Loucy (cell line): ENCODE data around the gene TLK1.

Experiments used
- H2AFZ ChIP-seq: fragments of 200-600 bp; sonication (generic); 2 replicates; pipeline ENCODE4 v1.6.0; 2016; ENCODE audit warnings: antibody characterized with exemption, mild to moderate bottlenecking, low read length, moderate library complexity
- H3F3A ChIP-seq: fragments of 200-600 bp; 2 replicates; pipeline ENCODE4 v1.6.0; 2016; ENCODE audit warnings: antibody characterized with exemption, low read depth, mild to moderate bottlenecking
- H3K27me3 ChIP-seq: fragments of 200-600 bp; sonication (generic); 2 replicates; pipeline ENCODE4 v1.6.1; 2014; ENCODE audit warnings: low read length, mild to moderate bottlenecking; ENCODE audit not compliant: insufficient read depth, poor library complexity, severe bottlenecking
- H3K36me3 ChIP-seq: fragments of 200-600 bp; sonication (generic); 2 replicates; pipeline ENCODE4 v1.6.1; 2016; ENCODE audit warnings: low read length; ENCODE audit not compliant: insufficient read depth
- H3K4me1 ChIP-seq: fragments of 200-600 bp; sonication (generic); 2 replicates; pipeline ENCODE4 v1.5.1; 2014; ENCODE audit warnings: low read length, mild to moderate bottlenecking; ENCODE audit not compliant: insufficient read depth, poor library complexity, severe bottlenecking
- H3K4me2 ChIP-seq: fragments of 200-600 bp; sonication (generic); 2 replicates; pipeline ENCODE4 v1.6.0; 2014; ENCODE audit warnings: antibody characterized with exemption, low read length, low read depth, mild to moderate bottlenecking; ENCODE audit not compliant: poor library complexity, severe bottlenecking
- H3K4me3 ChIP-seq: fragments of 200-600 bp; sonication (generic); 2 replicates; pipeline ENCODE4 v1.5.1; 2014; ENCODE audit warnings: low read length, mild to moderate bottlenecking, mixed read lengths; ENCODE audit not compliant: poor library complexity, severe bottlenecking
- H3K79me2 ChIP-seq: fragments of 200-600 bp; sonication (generic); 2 replicates; pipeline ENCODE4 v1.6.1; 2014; ENCODE audit warnings: low read length; ENCODE audit not compliant: insufficient read depth
- H3K9ac ChIP-seq: fragments of 200-600 bp; sonication (generic); 2 replicates; pipeline ENCODE4 v1.6.0; 2014; ENCODE audit warnings: mild to moderate bottlenecking, low read depth, low read length, moderate library complexity; ENCODE audit not compliant: poor library complexity, severe bottlenecking
- H3K9me2 ChIP-seq: fragments of 200-600 bp; sonication (generic); replicated peaks from 2 replicates; pipeline ENCODE4 v1.6.1; 2016; ENCODE audit warnings: low read depth, low read length, mixed read lengths
- H3K9me3 ChIP-seq: fragments of 200-600 bp; sonication (generic); 2 replicates; pipeline ENCODE4 v1.6.1; 2014; ENCODE audit warnings: mild to moderate bottlenecking, antibody characterized with exemption, low read length, low read depth; ENCODE audit not compliant: insufficient read depth
- H4K20me1 ChIP-seq: fragments of 200-600 bp; sonication (generic); 2 replicates; pipeline ENCODE4 v1.6.0; 2014; ENCODE audit warnings: antibody characterized with exemption, low read length, mild to moderate bottlenecking; ENCODE audit not compliant: insufficient read depth, poor library complexity, severe bottlenecking
- CTCF ChIP-seq: fragments of 200-600 bp; sonication (generic); conservative IDR thresholded peaks from 2 replicates; pipeline ENCODE4 v1.5.1; 2014; ENCODE audit warnings: mild to moderate bottlenecking, antibody characterized with exemption, low read length
- EZH2phosphoT487 ChIP-seq: fragments of 200-600 bp; IDR thresholded peaks from 2 replicates; pipeline ENCODE4 v1.6.1; 2018; ENCODE audit warnings: antibody characterized with exemption, mild to moderate bottlenecking, moderate library complexity, borderline replicate concordance

Gene TLK1

DNA sequence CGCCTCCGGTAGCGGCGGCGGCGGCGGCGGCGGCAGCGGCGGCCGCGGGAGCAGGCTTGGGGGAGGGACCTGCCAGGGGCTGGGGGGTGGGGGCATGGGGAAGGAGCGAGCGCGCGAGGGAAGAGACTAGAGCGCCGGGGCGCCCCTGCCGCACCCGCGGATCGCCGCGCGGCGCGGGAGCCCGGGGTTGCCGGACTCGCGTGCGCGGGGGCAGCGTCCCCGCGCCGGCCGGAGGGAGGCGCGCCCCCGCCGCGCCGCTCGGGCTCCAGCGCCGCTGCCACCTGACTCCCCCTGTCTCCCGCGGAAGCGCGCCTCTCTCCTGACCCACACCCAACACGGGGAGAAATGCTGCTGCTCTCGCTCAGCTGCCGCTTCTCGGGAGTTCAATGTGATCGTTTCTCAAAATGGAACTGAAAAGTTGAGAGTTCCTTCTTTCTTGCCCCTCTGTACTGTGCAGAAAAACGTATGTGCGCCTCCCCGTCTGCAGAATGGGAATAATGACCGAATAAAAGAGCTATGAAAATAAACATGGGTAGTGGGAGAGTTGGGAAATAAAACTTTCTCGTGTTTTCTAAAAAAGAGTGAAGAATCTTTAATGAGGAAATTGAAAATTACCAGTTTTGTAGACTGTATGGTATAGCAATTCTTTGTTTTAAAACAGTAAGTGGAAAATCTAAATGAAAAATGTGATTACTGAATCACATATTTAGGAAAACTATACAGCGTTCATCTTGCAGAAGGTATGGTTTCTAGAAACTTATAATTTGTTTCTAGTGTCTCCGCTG, 455 bp upstream of the TLK1 start:
- H3K9me3 ChIP-seq: no peaks in the 10 kb centered on the region
- H3K36me3 ChIP-seq: no peaks in the 10 kb centered on the region
- H3K4me1 ChIP-seq: peaks cover 53% of the 10 kb centered on the region
- TF ChIP-seq CTCF (no peak), EZH2phosphoT487 (no peak)
- H3K9ac ChIP-seq: peak overlapping the region; percentile 98
- H3K4me2 ChIP-seq: peak overlapping the region; percentile 97
- H3K79me2 ChIP-seq: peaks cover 50% of the 10 kb centered on the region
- H3F3A ChIP-seq: peaks cover 18% of the 10 kb centered on the region; the same call in 1 of the 2 replicates
- H2AFZ ChIP-seq: peak overlapping the region; percentile 91
- H4K20me1 ChIP-seq: peaks cover 36% of the 10 kb centered on the region
- H3K4me3 ChIP-seq: peak overlapping the region; percentile 88
- no peaks in the 10 kb centered on the region for H3K9me2 ChIP-seq
- no peaks in the 10 kb centered on the region for H3K27me3 ChIP-seq

GRCh38 chr2:171159372-171160118, 1.1 kb downstream of the TLK1 start:
- Histone ChIP-seq H4K20me1 (peaks cover 52% of the 10 kb centered on the region), H3K4me1 (peaks cover 68% of the 10 kb centered on the region), H3K9ac (peak overlapping the region; percentile 98), H3K9me3 (no peaks in the 10 kb centered on the region), H3K79me2 (peaks cover 66% of the 10 kb centered on the region), H3F3A (peaks cover 18% of the 10 kb centered on the region; the same call in 1 of the 2 replicates), H3K36me3 (no peaks in the 10 kb centered on the region), H3K9me2 (no peaks in the 10 kb centered on the region), H3K4me2 (peak overlapping the region; percentile 97), H3K27me3 (no peaks in the 10 kb centered on the region), H2AFZ (no peak overlapping the region), H3K4me3 (peak overlapping the region; percentile 88)
- TF ChIP-seq EZH2phosphoT487: no peak
- TF ChIP-seq CTCF: peak; percentile 77

GRCh38 chr2:171158790-171159371, 1.8 kb downstream of the TLK1 start:
- H3K9me2 ChIP-seq: no peaks in the 10 kb centered on the region
- H3K9ac ChIP-seq: peak overlapping the region; percentile 98
- no peaks in the 10 kb centered on the region for H3K27me3 ChIP-seq
- peaks cover 73% of the 10 kb centered on the region for H3K79me2 ChIP-seq
- no peaks in the 10 kb centered on the region for H3K9me3 ChIP-seq
- H3K36me3 ChIP-seq: no peaks in the 10 kb centered on the region
- peaks cover 18% of the 10 kb centered on the region; the same call in 1 of the 2 replicates for H3F3A ChIP-seq
- H2AFZ ChIP-seq: no peak overlapping the region
- TF ChIP-seq EZH2phosphoT487 (no peak), CTCF (no peak)
- peaks cover 71% of the 10 kb centered on the region for H3K4me1 ChIP-seq
- H4K20me1 ChIP-seq: peaks cover 59% of the 10 kb centered on the region
- H3K4me2 ChIP-seq: peak overlapping the region; percentile 97
- H3K4me3 ChIP-seq: peak overlapping the region; percentile 88
